CD14-positive monocyte (primary cell): Measurements from ENCODE around the gene SKIC8. TPM values are rescaled to one million over a fixed set of nuclear protein-coding genes. Genes with fewer than 3 reads are reported as not detected.

Experiments used
- DNase-seq, 3 donors: peaks; one replicate each; pipeline ENCODE4 v3.0.0-alpha.2; 2011 to 2022
- H2AFZ ChIP-seq: 2 replicates; pipeline ENCODE4 v1.6.0; 2012; ENCODE audit warnings: mild to moderate bottlenecking, low read depth, low read length, inconsistent platforms; ENCODE audit not compliant: insufficient read depth, poor library complexity, severe bottlenecking
- H3K27ac ChIP-seq, 2 donors: 1 replicate in 1 of 2; 2 replicates in 1 of 2; pipeline ENCODE4 v1.5.1; 2012 to 2013; ENCODE audit warnings: low read length in 2 of 2, control low read depth in 1 of 2, inconsistent platforms in 1 of 2, low read depth in 1 of 2, mild to moderate bottlenecking in 1 of 2
- H3K27me3 ChIP-seq, 2 donors: one replicate each; pipeline versions ENCODE4 v1.6.0 to v1.6.1; 2011 to 2013; ENCODE audit warnings: low read length in 2 of 2; ENCODE audit not compliant: control insufficient read depth in 2 of 2, insufficient read depth in 2 of 2
- H3K36me3 ChIP-seq, 2 donors: replicated peaks in 1 of 2; 1 replicate in 1 of 2; 2 replicates in 1 of 2; pipeline versions ENCODE4 v1.5.1 to v1.6.1; 2012 to 2013; ENCODE audit warnings: low read length in 2 of 2, control low read depth in 1 of 2, inconsistent platforms in 1 of 2, mild to moderate bottlenecking in 1 of 2; ENCODE audit not compliant: insufficient read depth in 2 of 2, control insufficient read depth in 1 of 2
- H3K4me1 ChIP-seq, 2 donors: 1 replicate in 1 of 2; 2 replicates in 1 of 2; pipeline versions ENCODE4 v1.5.1 to v1.6.1; 2012 to 2013; ENCODE audit warnings: low read length in 2 of 2, control low read depth in 1 of 2, inconsistent platforms in 1 of 2, mild to moderate bottlenecking in 1 of 2, moderate library complexity in 1 of 2; ENCODE audit not compliant: insufficient read depth in 2 of 2, control insufficient read depth in 1 of 2
- H3K4me2 ChIP-seq: replicated peaks from 2 replicates; pipeline ENCODE3; 2012; ENCODE audit warnings: low read length, moderate library complexity, mild to moderate bottlenecking; ENCODE audit not compliant: poor library complexity, severe bottlenecking; ENCODE audit errors: extremely low read depth
- H3K4me3 ChIP-seq, 3 experiments: fragments of 200-600 bp in 1 of 3; sonication (generic) in 1 of 3; replicated peaks in 1 of 3; 1 replicate in 2 of 3; 2 replicates in 1 of 3; pipeline ENCODE4 v1.5.1; 2011 to 2013; ENCODE audit warnings: low read length in 3 of 3, mild to moderate bottlenecking in 3 of 3, control low read depth in 2 of 3, low read depth in 2 of 3, inconsistent platforms in 1 of 3, moderate library complexity in 1 of 3
- H3K79me2 ChIP-seq: 2 replicates; pipeline ENCODE4 v1.6.0; 2012; ENCODE audit warnings: mild to moderate bottlenecking, control low read depth, inconsistent platforms, low read length, moderate library complexity; ENCODE audit not compliant: insufficient read depth
- H3K9ac ChIP-seq: 2 replicates; pipeline ENCODE4 v1.6.0; 2017; ENCODE audit warnings: low read length, mild to moderate bottlenecking; ENCODE audit not compliant: insufficient read depth, poor library complexity, severe bottlenecking
- H3K9me3 ChIP-seq, 2 donors: replicated peaks in 1 of 2; 1 replicate in 1 of 2; 2 replicates in 1 of 2; pipeline versions ENCODE4 v1.5.1 to v1.6.1; 2012 to 2013; ENCODE audit warnings: low read length in 2 of 2, control low read depth in 1 of 2; ENCODE audit not compliant: control insufficient read depth in 1 of 2, insufficient read depth in 1 of 2
- H4K20me1 ChIP-seq: 2 replicates; pipeline ENCODE4 v1.6.0; 2012; ENCODE audit warnings: mild to moderate bottlenecking, low read length, control low read depth, moderate library complexity; ENCODE audit not compliant: insufficient read depth
- H3K27ac Mint-ChIP-seq, 7 donors: one replicate each; pipeline ENCODE4 v1.8.0; 2020; ENCODE audit warnings: mild to moderate bottlenecking in 7 of 7, mixed read lengths in 7 of 7, moderate library complexity in 6 of 7, inconsistent platforms in 2 of 7
- H3K27me3 Mint-ChIP-seq, 3 donors: one replicate each; pipeline ENCODE4 v1.8.0; 2021 to 2022; ENCODE audit warnings: low read depth in 3 of 3, mild to moderate bottlenecking in 3 of 3, mixed read lengths in 3 of 3, moderate library complexity in 3 of 3, inconsistent platforms in 1 of 3
- H3K36me3 Mint-ChIP-seq, 2 donors: one replicate each; pipeline ENCODE4 v1.8.0; 2020; ENCODE audit warnings: mixed read lengths in 2 of 2, inconsistent platforms in 1 of 2, mild to moderate bottlenecking in 1 of 2
- H3K4me1 Mint-ChIP-seq: one replicate; pipeline ENCODE4 v1.8.0; 2020; ENCODE audit warnings: mild to moderate bottlenecking, mixed read lengths
- H3K4me3 Mint-ChIP-seq, 2 donors: one replicate each; pipeline ENCODE4 v1.8.0; 2020; ENCODE audit warnings: mild to moderate bottlenecking in 2 of 2, mixed read lengths in 2 of 2, moderate library complexity in 1 of 2
- H3K9me3 Mint-ChIP-seq, 7 donors: one replicate each; pipeline ENCODE4 v1.8.0; 2020 to 2022; ENCODE audit warnings: mixed read lengths in 7 of 7, mild to moderate bottlenecking in 6 of 7, moderate library complexity in 6 of 7, inconsistent platforms in 2 of 7
- CTCF ChIP-seq: fragments of 200-600 bp; IDR thresholded peaks from one replicate; pipeline ENCODE4 v1.8.0; 2022; ENCODE audit warnings: antibody characterized with exemption, mild to moderate bottlenecking
- WGBS: methylation state at CpG from one replicate; pipeline ENCODE4 v1.1.5; 2013; ENCODE audit warnings: missing lambda C conversion rate; ENCODE audit not compliant: insufficient coverage; 5-methylcytosine and 5-hydroxymethylcytosine counted together
- intact Hi-C, 2 donors: fragments of 100-400 bp; cut with micrococcal nuclease; formaldehyde crosslinking; loops; one replicate each; pipeline versions ENCODE4 v1.15.0 to v1.15.1; 2023
- polyA plus RNA-seq, 3 donors: library from polyadenylated mRNA; depleted of rRNA in 1 of 3; unstranded in 2 of 3; stranded (reverse) in 1 of 3; fragments of 300-500 nt in 2 of 3; fragments of >200 nt in 1 of 3; fragmentation: Illumina TruSeq in 2 of 3; gene quantifications; 1 replicate in 2 of 3; 2 replicates in 1 of 3; pipeline ENCODE4 v1.2.3, GENCODE V29; 2012 to 2021

Gene SKIC8
- polyA plus RNA-seq, 3 donors: 59.8 to 123 (median 88.0) TPM

GRCh38 chr15:78241017-78241416 lies 58.4 kb downstream of the SKIC8 start:
- no peaks in the 10 kb centered on the region for H3K36me3 Mint-ChIP-seq
- H3K27ac Mint-ChIP-seq: no peak overlapping the region
- Histone ChIP-seq H2AFZ (peak overlapping the region; percentile 68), H3K9ac (no peak overlapping the region), H3K36me3 (no peaks in the 10 kb centered on the region), H3K4me2 (no peak overlapping the region), H3K27ac (no peak overlapping the region), H3K79me2 (no peaks in the 10 kb centered on the region), H3K9me3 (no peaks in the 10 kb centered on the region), H3K4me1 (peaks cover 5% of the 10 kb centered on the region in 2 donors), H4K20me1 (no peaks in the 10 kb centered on the region), H3K27me3 (no peaks in the 10 kb centered on the region), H3K4me3 (no peak overlapping the region)
- H3K9me3 Mint-ChIP-seq: no peaks in the 10 kb centered on the region
- no peak overlapping the region for H3K4me3 Mint-ChIP-seq
- WGBS: 4% methylated on average over 5 of the region's 12 CpGs
- TF ChIP-seq CTCF: peak; percentile 83
- peak; percentile 63 to 69 (median 67) for DNase-seq
- intact Hi-C loops: loop anchor here (2.0 to 5.0 kb wide), 4 partner anchors 109 to 284 kb away; partner anchors contain the start of gene CIB2 (in 1 of the 2)
- peaks cover 0 to 2% (median 1%) of the 10 kb centered on the region in 3 donors for H3K27me3 Mint-ChIP-seq
- peaks cover 2% of the 10 kb centered on the region for H3K4me1 Mint-ChIP-seq

GRCh38 chr15:78239811-78240210 lies 59.6 kb downstream of the SKIC8 start:
- Mint-ChIP-seq H3K4me1 (peaks cover 2% of the 10 kb centered on the region), H3K27me3 (peaks cover 0 to 2% (median 2%) of the 10 kb centered on the region in 3 donors), H3K27ac (no peak overlapping the region), H3K9me3 (no peaks in the 10 kb centered on the region), H3K4me3 (no peak overlapping the region), H3K36me3 (no peaks in the 10 kb centered on the region)
- Histone ChIP-seq H3K4me2 (no peak overlapping the region), H3K36me3 (no peaks in the 10 kb centered on the region), H3K4me1 (peaks cover 5% of the 10 kb centered on the region in 2 donors), H2AFZ (no peak overlapping the region), H3K9ac (no peak overlapping the region), H3K27me3 (no peaks in the 10 kb centered on the region), H3K79me2 (no peaks in the 10 kb centered on the region), H4K20me1 (no peaks in the 10 kb centered on the region), H3K27ac (no peak overlapping the region), H3K4me3 (no peak overlapping the region), H3K9me3 (no peaks in the 10 kb centered on the region)
- no peak for TF ChIP-seq CTCF
- WGBS: 100% methylated on average over 1 of the region's 5 CpGs
- no peak for DNase-seq
- intact Hi-C loops: loop anchor here (2.0 to 5.0 kb wide), 4 partner anchors 108 to 283 kb away; partner anchors contain the start of gene CIB2 (in 1 of the 2)
